HepG2 (cell line): ENCODE results near the gene TMTC3. TPM values are rescaled to one million over a fixed set of nuclear protein-coding genes. Genes with fewer than 3 reads are reported as not detected.

Experiments
- ATAC-seq: fragments of 200-7000 bp; cut with Tn5 transposase; 3 replicates; pipeline ENCODE4 v1.9.1; 2020; ENCODE audit warnings: mild to moderate bottlenecking, moderate library complexity
- BruUV-seq: library from RNA; stranded (reverse); fragments of 400-500 nt; replicated peaks from 2 replicates; lab custom pipeline; 2021; lab: Mats Ljungman, UMichigan
- CTCF ChIA-PET: fragments of 300-600 bp; formaldehyde crosslinking; extraction: SDS; loops from one replicate; lab custom pipeline; 2021; ENCODE audit warnings: low total read pairs, inconsistent platforms, low intra/inter-chr PET ratio; lab: Yijun Ruan, JAX
- POLR2A ChIA-PET: fragments of 350-600 bp; sonication (Branson Sonifier 250); formaldehyde crosslinking; loops from one replicate; lab custom pipeline; 2020; ENCODE audit warnings: antibody characterized with exemption, inconsistent platforms; lab: Yijun Ruan, JAX
- DNase-seq: peaks from one replicate; pipeline ENCODE4 v3.0.0-alpha.2; 2015; ENCODE audit warnings: low spot score
- FAIRE-seq: peaks from 3 replicates; lab custom pipeline; 2011; peaks lifted over from hg19 to GRCh38; lab: Jason Lieb, UNC
- H2AFZ ChIP-seq: one replicate; pipeline ENCODE4 v1.6.1; 2011; ENCODE audit warnings: low read length, inconsistent platforms
- H3K27ac ChIP-seq: fragments of 300-600 bp; 3 replicates; pipeline ENCODE4 v1.8.0; 2011; ENCODE audit warnings: mixed run types, mild to moderate bottlenecking, mixed read lengths, low read length, inconsistent platforms; ENCODE audit not compliant: insufficient read depth; ENCODE audit errors: extremely low read length
- H3K27me3 ChIP-seq, 2 experiments: fragments of 200-600 bp in 1 of 2; 2 replicates in 1 of 2; 3 replicates in 1 of 2; pipeline versions ENCODE4 v1.6.0 to v1.8.0; 2011; ENCODE audit warnings: low read length in 2 of 2, mild to moderate bottlenecking in 2 of 2, moderate library complexity in 2 of 2, inconsistent platforms in 1 of 2; ENCODE audit not compliant: insufficient read depth in 2 of 2, control insufficient read depth in 1 of 2
- H3K36me3 ChIP-seq, 2 experiments: fragments of 200-600 bp in 1 of 2; replicated peaks in 1 of 2; 2 replicates in 1 of 2; 3 replicates in 1 of 2; pipeline versions ENCODE4 v1.5.1 to v1.8.0; 2011; ENCODE audit warnings: low read length in 2 of 2, inconsistent platforms in 1 of 2; ENCODE audit not compliant: insufficient read depth in 2 of 2, control insufficient read depth in 1 of 2
- H3K4me1 ChIP-seq: 2 replicates; pipeline ENCODE4 v1.5.1; 2012; ENCODE audit warnings: low read length, inconsistent platforms; ENCODE audit not compliant: insufficient read depth
- H3K4me2 ChIP-seq: 2 replicates; pipeline ENCODE4 v1.6.0; 2011; ENCODE audit warnings: low read depth, low read length, inconsistent platforms
- H3K4me3 ChIP-seq, 3 experiments: fragments of 200-600 bp in 1 of 3; sonication (generic), shearing (Covaris generic) in 1 of 3; replicated peaks in 1 of 3; 2 replicates each; pipeline ENCODE4 v1.5.1; 2011 to 2016; ENCODE audit warnings: low read length in 3 of 3, inconsistent platforms in 2 of 3, low read depth in 2 of 3, mild to moderate bottlenecking in 2 of 3, control low read depth in 1 of 3, mixed read lengths in 1 of 3; ENCODE audit not compliant: insufficient read depth in 1 of 3
- H3K79me2 ChIP-seq: one replicate; pipeline ENCODE4 v1.6.1; 2011; ENCODE audit warnings: low read length, inconsistent platforms; ENCODE audit not compliant: insufficient read depth
- H3K9ac ChIP-seq: 2 replicates; pipeline ENCODE4 v1.6.0; 2011; ENCODE audit warnings: mild to moderate bottlenecking, low read depth, low read length, inconsistent platforms; ENCODE audit not compliant: insufficient read depth
- H3K9me3 ChIP-seq: 2 replicates; pipeline ENCODE4 v1.5.1; 2012; ENCODE audit warnings: mild to moderate bottlenecking, low read length
- H4K20me1 ChIP-seq: 2 replicates; pipeline ENCODE4 v1.6.0; 2011; ENCODE audit warnings: inconsistent platforms, mild to moderate bottlenecking, low read length, moderate library complexity; ENCODE audit not compliant: insufficient read depth
- ESRRA ChIP-seq: sonication (generic); formaldehyde crosslinking; IDR thresholded peaks from 2 replicates; pipeline ENCODE4 v1.5.1; 2020; ENCODE audit warnings: mild to moderate bottlenecking, low read depth, missing genetic modification reagents
- KDM4B ChIP-seq: sonication (generic); formaldehyde crosslinking; IDR thresholded peaks from 2 replicates; pipeline ENCODE4 v1.4.0; 2020; ENCODE audit warnings: missing genetic modification reagents
- MAFK ChIP-seq, 2 experiments: IDR thresholded peaks in 1 of 2; conservative IDR thresholded peaks in 1 of 2; 2 replicates each; pipeline ENCODE4 v1.6.1; 2011; ENCODE audit warnings: improper control_type of control experiment in 2 of 2, low read length in 2 of 2
- MED8 ChIP-seq: sonication (generic); formaldehyde crosslinking; IDR thresholded peaks from 2 replicates; pipeline ENCODE4 v1.8.1; 2023; ENCODE audit warnings: mild to moderate bottlenecking, missing genetic modification reagents; ENCODE audit not compliant: insufficient replicate concordance
- MTA3 ChIP-seq: sonication (generic); formaldehyde crosslinking; IDR thresholded peaks from 2 replicates; pipeline ENCODE4 v1.4.0; 2020; ENCODE audit warnings: missing genetic modification reagents
- NPAS2 ChIP-seq: sonication (generic); formaldehyde crosslinking; IDR thresholded peaks from 2 replicates; pipeline ENCODE4 v1.8.0; 2022; ENCODE audit warnings: mild to moderate bottlenecking, missing genetic modification reagents, borderline replicate concordance
- TCF7L2 ChIP-seq: IDR thresholded peaks from 2 replicates; pipeline ENCODE4 v1.6.1; 2011; ENCODE audit warnings: mild to moderate bottlenecking, low read depth, low read length, moderate library complexity
- ZFP41 ChIP-seq: sonication (generic); formaldehyde crosslinking; IDR thresholded peaks from 2 replicates; pipeline ENCODE4 v1.4.0; 2020; ENCODE audit warnings: mild to moderate bottlenecking, missing genetic modification reagents, borderline replicate concordance
- ZNF550 ChIP-seq: sonication (generic); formaldehyde crosslinking; IDR thresholded peaks from 2 replicates; pipeline ENCODE4 v1.4.0; 2020; ENCODE audit warnings: mild to moderate bottlenecking, missing genetic modification reagents, borderline replicate concordance
- ZNF709 ChIP-seq: sonication (generic); formaldehyde crosslinking; IDR thresholded peaks from 2 replicates; pipeline ENCODE4 v1.5.0; 2020; ENCODE audit warnings: mild to moderate bottlenecking, missing genetic modification reagents
- ZNF792 ChIP-seq: IDR thresholded peaks from 2 replicates; pipeline ENCODE4 v1.6.1; 2016
- WGBS: methylation state at CpG from one replicate; pipeline ENCODE4 v1.1.6; 2017; ENCODE audit warnings: low lambda C conversion rate; 5-methylcytosine and 5-hydroxymethylcytosine counted together
- in situ Hi-C: cut with HindIII; loops from 2 replicates; pipeline ENCODE4 v1.10.0; 2017; ENCODE audit warnings: low pct_unique_long_range_greater_than_20kb; ENCODE audit not compliant: extremely low pct_ligation_motif_present
- intact Hi-C: fragments of 100-400 bp; cut with micrococcal nuclease; formaldehyde crosslinking; loops from one replicate; pipeline ENCODE4 v1.10.0; 2022; ENCODE audit not compliant: unreplicated experiment
- polyA plus RNA-seq, 8 experiments: library from polyadenylated mRNA; depleted of rRNA in 3 of 8; stranded (reverse) in 7 of 8; unstranded in 1 of 8; fragments of >200 nt; fragmentation: Illumina TruSeq in 4 of 8; extraction: Trizol in 4 of 8; gene quantifications; 2 replicates each; pipeline versions ENCODE4 v1.2.1 to v1.2.3, GENCODE V29; 2011 to 2016; ENCODE audit warnings: low read depth in 4 of 8, missing spikeins in 1 of 8, mixed read lengths in 1 of 8; ENCODE audit not compliant: insufficient read depth in 1 of 8
- total RNA-seq, 5 experiments: library from RNA; depleted of rRNA; stranded (reverse); fragments of >200 nt; fragmentation: Illumina TruSeq; extraction: Trizol; gene quantifications; 2 replicates each; pipeline ENCODE4 v1.2.3, GENCODE V29; 2016; ENCODE audit warnings: low read depth in 1 of 5
- TF ChIP-seq, protein P1 (sequence below): sonication (generic); formaldehyde crosslinking; IDR thresholded peaks from 2 replicates; pipeline ENCODE4 v1.5.1; 2020; ENCODE audit warnings: missing genetic modification reagents, mild to moderate bottlenecking, borderline replicate concordance

Gene TMTC3
- total and polyA plus RNA-seq, 2 of the 13 experiments (the other 11 are each of a cell fraction or from before 2014, with no cell fraction given): 6.3 to 22.5 TPM

DNA sequence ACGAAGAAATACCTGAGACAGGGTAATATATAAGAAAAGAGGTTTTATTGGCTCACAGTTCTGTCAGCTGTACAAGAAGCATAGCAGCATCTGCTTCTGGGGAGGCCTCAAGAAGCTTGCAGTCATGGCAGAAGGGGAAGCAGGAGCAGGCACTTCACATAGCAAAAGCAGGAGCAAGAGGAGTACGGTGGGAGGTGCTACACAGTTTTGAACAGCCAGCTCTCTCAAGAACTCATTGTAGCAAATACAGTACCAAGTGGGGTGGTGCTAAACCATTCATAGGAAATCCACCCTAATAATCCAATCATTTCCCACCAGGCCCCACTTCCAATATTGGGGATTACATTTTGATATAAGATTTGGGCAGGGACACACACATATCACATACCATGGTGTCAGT is 8.0 kb downstream of the TMTC3 start:
- Histone ChIP-seq H3K27ac (no peak overlapping the region), H3K79me2 (peaks cover 2% of the 10 kb centered on the region), H4K20me1 (no peaks in the 10 kb centered on the region), H3K9me3 (no peaks in the 10 kb centered on the region), H2AFZ (no peak overlapping the region), H3K27me3 (no peaks in the 10 kb centered on the region), H3K36me3 (peaks cover 0 to 1% of the 10 kb centered on the region in 2 experiments; a peak in 1 of 5 replicates), H3K4me2 (no peak overlapping the region), H3K9ac (no peak overlapping the region), H3K4me1 (0 out of 2 replicates have a peak, but pooled peaks cover 5% of the 10 kb centered on the region), H3K4me3 (no peak overlapping the region)
- in situ Hi-C loops: no loop called here
- FAIRE-seq (no peak), ATAC-seq (no peak), DNase-seq (no peak)
- TF ChIP-seq ZNF792 (CRISPR knock-in tag) (no peak), TCF7L2 (no peak), MAFK (conservative IDR thresholded peaks at IDR 0.05 in 1 of 2, IDR thresholded peaks at IDR 0.05 in 1 of 2; ENCODE audit: low read length in 2 of 2) (no peak), NPAS2 (CRISPR knock-in tag) (no peak), MTA3 (no peak), MED8 (no peak), ZFP41 (CRISPR knock-in tag) (no peak), ESRRA (CRISPR knock-in tag) (no peak), ZNF550 (CRISPR knock-in tag) (no peak), KDM4B (CRISPR knock-in tag) (no peak), ZNF709 (CRISPR knock-in tag) (no peak)
- TF ChIP-seq, protein P1, sequence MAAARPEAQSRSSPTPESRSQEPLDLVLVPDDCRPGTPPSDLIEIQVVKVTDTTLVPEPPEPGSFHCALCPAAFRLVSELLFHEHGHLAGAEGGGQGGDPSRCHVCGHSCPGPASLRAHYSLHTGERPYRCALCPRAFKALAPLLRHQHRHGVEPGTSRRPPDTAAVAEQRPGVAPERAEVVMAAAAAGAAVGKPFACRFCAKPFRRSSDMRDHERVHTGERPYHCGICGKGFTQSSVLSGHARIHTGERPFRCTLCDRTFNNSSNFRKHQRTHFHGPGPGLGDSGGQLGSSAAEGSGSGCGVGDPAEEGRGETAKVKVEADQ: no peak
- 98% methylated on average over 2 of the region's 2 CpGs for WGBS
- intact Hi-C loops: no loop called here
- BruUV-seq: no TSS peak
- ChIA-PET CTCF (no interaction called here), POLR2A (no interaction called here)
